Loucy (cell line): ENCODE data around the gene BCR.

ENCODE experiments used
- H2AFZ ChIP-seq: fragments of 200-600 bp; sonication (generic); 2 replicates; pipeline ENCODE4 v1.6.0; 2016; ENCODE audit warnings: antibody characterized with exemption, mild to moderate bottlenecking, low read length, moderate library complexity
- H3F3A ChIP-seq: fragments of 200-600 bp; 2 replicates; pipeline ENCODE4 v1.6.0; 2016; ENCODE audit warnings: antibody characterized with exemption, low read depth, mild to moderate bottlenecking
- H3K27me3 ChIP-seq: fragments of 200-600 bp; sonication (generic); 2 replicates; pipeline ENCODE4 v1.6.1; 2014; ENCODE audit warnings: low read length, mild to moderate bottlenecking; ENCODE audit not compliant: insufficient read depth, poor library complexity, severe bottlenecking
- H3K36me3 ChIP-seq: fragments of 200-600 bp; sonication (generic); 2 replicates; pipeline ENCODE4 v1.6.1; 2016; ENCODE audit warnings: low read length; ENCODE audit not compliant: insufficient read depth
- H3K4me1 ChIP-seq: fragments of 200-600 bp; sonication (generic); 2 replicates; pipeline ENCODE4 v1.5.1; 2014; ENCODE audit warnings: low read length, mild to moderate bottlenecking; ENCODE audit not compliant: insufficient read depth, poor library complexity, severe bottlenecking
- H3K4me2 ChIP-seq: fragments of 200-600 bp; sonication (generic); 2 replicates; pipeline ENCODE4 v1.6.0; 2014; ENCODE audit warnings: antibody characterized with exemption, low read length, low read depth, mild to moderate bottlenecking; ENCODE audit not compliant: poor library complexity, severe bottlenecking
- H3K4me3 ChIP-seq: fragments of 200-600 bp; sonication (generic); 2 replicates; pipeline ENCODE4 v1.5.1; 2014; ENCODE audit warnings: low read length, mild to moderate bottlenecking, mixed read lengths; ENCODE audit not compliant: poor library complexity, severe bottlenecking
- H3K79me2 ChIP-seq: fragments of 200-600 bp; sonication (generic); 2 replicates; pipeline ENCODE4 v1.6.1; 2014; ENCODE audit warnings: low read length; ENCODE audit not compliant: insufficient read depth
- H3K9ac ChIP-seq: fragments of 200-600 bp; sonication (generic); 2 replicates; pipeline ENCODE4 v1.6.0; 2014; ENCODE audit warnings: mild to moderate bottlenecking, low read depth, low read length, moderate library complexity; ENCODE audit not compliant: poor library complexity, severe bottlenecking
- H3K9me2 ChIP-seq: fragments of 200-600 bp; sonication (generic); replicated peaks from 2 replicates; pipeline ENCODE4 v1.6.1; 2016; ENCODE audit warnings: low read depth, low read length, mixed read lengths
- H3K9me3 ChIP-seq: fragments of 200-600 bp; sonication (generic); 2 replicates; pipeline ENCODE4 v1.6.1; 2014; ENCODE audit warnings: mild to moderate bottlenecking, antibody characterized with exemption, low read length, low read depth; ENCODE audit not compliant: insufficient read depth
- H4K20me1 ChIP-seq: fragments of 200-600 bp; sonication (generic); 2 replicates; pipeline ENCODE4 v1.6.0; 2014; ENCODE audit warnings: antibody characterized with exemption, low read length, mild to moderate bottlenecking; ENCODE audit not compliant: insufficient read depth, poor library complexity, severe bottlenecking
- EZH2phosphoT487 ChIP-seq: fragments of 200-600 bp; IDR thresholded peaks from 2 replicates; pipeline ENCODE4 v1.6.1; 2018; ENCODE audit warnings: antibody characterized with exemption, mild to moderate bottlenecking, moderate library complexity, borderline replicate concordance
- TF ChIP-seq, protein P1 (sequence below): fragments of 200-600 bp; sonication (generic); conservative IDR thresholded peaks from 2 replicates; pipeline ENCODE4 v1.5.1; 2014; ENCODE audit warnings: mild to moderate bottlenecking, antibody characterized with exemption, low read length

Gene BCR

GRCh38 chr22:23243006-23243573, 62.8 kb downstream of the BCR start:
- Histone ChIP-seq H3K79me2 (peaks cover 99% of the 10 kb centered on the region), H3K9me2 (no peaks in the 10 kb centered on the region), H2AFZ (no peak overlapping the region), H3K4me3 (no peak overlapping the region), H3K9me3 (no peaks in the 10 kb centered on the region), H3K27me3 (no peaks in the 10 kb centered on the region), H3K36me3 (peaks cover 58% of the 10 kb centered on the region; the same call in 1 of the 2 replicates), H3K4me2 (peak overlapping the region; percentile 38), H4K20me1 (peaks cover 98% of the 10 kb centered on the region), H3F3A (no peaks in the 10 kb centered on the region), H3K4me1 (peaks cover 36% of the 10 kb centered on the region), H3K9ac (no peak overlapping the region)
- TF ChIP-seq, protein P1, sequence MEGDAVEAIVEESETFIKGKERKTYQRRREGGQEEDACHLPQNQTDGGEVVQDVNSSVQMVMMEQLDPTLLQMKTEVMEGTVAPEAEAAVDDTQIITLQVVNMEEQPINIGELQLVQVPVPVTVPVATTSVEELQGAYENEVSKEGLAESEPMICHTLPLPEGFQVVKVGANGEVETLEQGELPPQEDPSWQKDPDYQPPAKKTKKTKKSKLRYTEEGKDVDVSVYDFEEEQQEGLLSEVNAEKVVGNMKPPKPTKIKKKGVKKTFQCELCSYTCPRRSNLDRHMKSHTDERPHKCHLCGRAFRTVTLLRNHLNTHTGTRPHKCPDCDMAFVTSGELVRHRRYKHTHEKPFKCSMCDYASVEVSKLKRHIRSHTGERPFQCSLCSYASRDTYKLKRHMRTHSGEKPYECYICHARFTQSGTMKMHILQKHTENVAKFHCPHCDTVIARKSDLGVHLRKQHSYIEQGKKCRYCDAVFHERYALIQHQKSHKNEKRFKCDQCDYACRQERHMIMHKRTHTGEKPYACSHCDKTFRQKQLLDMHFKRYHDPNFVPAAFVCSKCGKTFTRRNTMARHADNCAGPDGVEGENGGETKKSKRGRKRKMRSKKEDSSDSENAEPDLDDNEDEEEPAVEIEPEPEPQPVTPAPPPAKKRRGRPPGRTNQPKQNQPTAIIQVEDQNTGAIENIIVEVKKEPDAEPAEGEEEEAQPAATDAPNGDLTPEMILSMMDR: no peak
- no peak for TF ChIP-seq EZH2phosphoT487

DNA sequence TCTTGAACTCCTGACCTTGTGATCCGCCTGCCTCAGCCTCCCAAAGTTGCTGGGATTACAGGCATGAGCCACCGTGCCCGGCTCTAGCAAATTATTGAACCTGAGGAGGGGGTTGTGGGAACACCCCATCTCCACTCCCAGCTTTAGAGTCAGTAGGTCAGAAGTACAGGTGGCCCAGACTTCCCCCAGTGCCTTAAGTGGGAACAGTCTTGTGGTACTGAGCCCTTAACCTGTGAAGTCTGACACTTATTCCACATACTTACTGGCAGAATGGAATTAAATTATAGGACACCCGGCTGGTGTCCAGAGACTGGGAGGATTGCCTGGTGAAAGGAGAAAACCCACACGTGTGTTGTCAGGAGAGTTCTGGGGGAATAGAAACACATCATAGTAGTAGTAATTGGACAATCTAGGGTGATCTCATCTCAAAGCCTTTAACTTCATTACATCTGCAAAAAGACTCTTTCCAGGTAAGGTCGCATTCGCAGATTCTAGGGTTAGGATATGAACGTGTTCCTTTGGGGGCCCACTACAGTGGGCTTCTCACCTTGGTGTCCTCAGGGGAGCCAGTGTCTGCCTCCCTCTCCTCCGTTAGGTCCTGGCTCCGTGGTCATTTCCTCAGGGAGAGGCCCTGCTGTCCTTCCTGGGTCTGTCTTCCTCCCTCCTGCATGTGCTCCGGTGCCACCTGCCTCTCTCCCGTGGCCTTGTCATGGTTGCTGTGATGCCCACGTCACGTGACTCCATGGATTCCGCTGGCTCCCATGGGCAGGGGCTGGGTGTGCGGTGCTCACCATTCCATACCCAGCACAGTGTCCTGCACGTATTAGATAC, 63.8 kb downstream of the BCR start:
- H4K20me1 ChIP-seq: peaks cover 98% of the 10 kb centered on the region
- H3K9me3 ChIP-seq: no peaks in the 10 kb centered on the region
- no peak overlapping the region for H3K4me2 ChIP-seq
- peaks cover 43% of the 10 kb centered on the region for H3K4me1 ChIP-seq
- no peak overlapping the region for H2AFZ ChIP-seq
- peaks cover 48% of the 10 kb centered on the region; the same call in 1 of the 2 replicates for H3K36me3 ChIP-seq
- H3K4me3 ChIP-seq: no peak overlapping the region
- no peak overlapping the region for H3K9ac ChIP-seq
- H3K9me2 ChIP-seq: no peaks in the 10 kb centered on the region
- TF ChIP-seq EZH2phosphoT487: no peak
- peaks cover 99% of the 10 kb centered on the region for H3K79me2 ChIP-seq
- no peaks in the 10 kb centered on the region for H3K27me3 ChIP-seq
- no peaks in the 10 kb centered on the region for H3F3A ChIP-seq

- Histone ChIP-seq H3K27me3 (no peaks in the 10 kb centered on the region), H3K36me3 (peaks cover 45% of the 10 kb centered on the region; the same call in 1 of the 2 replicates), H3K4me2 (no peak overlapping the region), H4K20me1 (peaks cover 97% of the 10 kb centered on the region), H3K9ac (no peak overlapping the region), H3K9me2 (no peaks in the 10 kb centered on the region), H2AFZ (no peak overlapping the region), H3K4me3 (no peak overlapping the region), H3K79me2 (peaks cover 99% of the 10 kb centered on the region), H3K4me1 (peaks cover 43% of the 10 kb centered on the region), H3F3A (no peaks in the 10 kb centered on the region), H3K9me3 (no peaks in the 10 kb centered on the region)
- TF ChIP-seq EZH2phosphoT487: no peak
- TF ChIP-seq, protein P1: no peak
These were observed 64.4 kb downstream of the BCR start for GRCh38 chr22:23244690-23245044.
